Neuron (in vitro differentiated cells): ENCODE data around the gene C2orf74.
"Not testable (repeated sequence)": the region's sequence is repeated elsewhere in the genome, so short reads cannot be mapped to it uniquely, and the experiment has no call there.

Experiments used
- H2AFZ ChIP-seq: one replicate; pipeline ENCODE4 v1.6.1; 2013; ENCODE audit warnings: low read depth, mild to moderate bottlenecking, inconsistent platforms, low read length, moderate library complexity
- H3K27me3 ChIP-seq: one replicate; pipeline ENCODE4 v1.6.1; 2013; ENCODE audit warnings: low read length; ENCODE audit not compliant: insufficient read depth
- H3K36me3 ChIP-seq: one replicate; pipeline ENCODE4 v1.6.1; 2013; ENCODE audit warnings: low read length; ENCODE audit not compliant: insufficient read depth
- H3K4me1 ChIP-seq: one replicate; pipeline ENCODE4 v1.6.1; 2013; ENCODE audit warnings: low read length; ENCODE audit not compliant: insufficient read depth
- H3K4me3 ChIP-seq: 2 replicates; pipeline ENCODE4 v1.5.1; 2013; ENCODE audit warnings: mild to moderate bottlenecking, low read length, moderate library complexity
- H3K9me3 ChIP-seq: one replicate; pipeline ENCODE4 v1.6.1; 2013; ENCODE audit warnings: low read length

Gene C2orf74

GRCh38 chr2:61149074-61149473 lies 12.9 kb upstream of the C2orf74 start:
- Histone ChIP-seq H3K4me1 (no peaks in the 10 kb centered on the region), H2AFZ (no peak overlapping the region), H3K27me3 (no peaks in the 10 kb centered on the region), H3K36me3 (peaks cover 12% of the 10 kb centered on the region), H3K9me3 (peaks cover 3% of the 10 kb centered on the region), H3K4me3 (no peak overlapping the region)

DNA sequence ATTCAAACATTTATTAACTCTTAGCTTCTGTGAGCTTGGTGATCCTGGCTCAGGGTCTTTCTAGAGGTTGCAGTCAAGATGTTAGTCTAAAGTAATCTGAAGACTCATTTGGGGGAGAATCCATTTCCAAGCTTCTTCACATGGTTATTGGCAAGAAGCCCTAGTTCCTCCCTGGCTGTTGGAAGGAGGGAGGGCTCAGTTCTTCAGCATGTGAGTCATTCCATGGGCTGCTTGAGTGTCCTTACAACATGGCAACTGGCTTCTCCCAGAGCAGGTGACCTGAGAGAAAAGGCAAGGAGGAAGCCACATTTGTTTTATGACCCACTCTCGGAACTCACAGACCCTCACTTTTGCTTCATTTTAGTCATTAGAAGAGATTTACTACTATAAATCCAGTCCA lies 10.6 kb upstream of the C2orf74 start:
- Histone ChIP-seq H3K27me3 (no peaks in the 10 kb centered on the region), H3K36me3 (peaks cover 12% of the 10 kb centered on the region), H2AFZ (no peak overlapping the region), H3K9me3 (peaks cover 3% of the 10 kb centered on the region), H3K4me1 (no peaks in the 10 kb centered on the region), H3K4me3 (no peak overlapping the region)

- no peak overlapping the region for H3K4me3 ChIP-seq
- H3K4me1 ChIP-seq, result no peaks in the 10 kb centered on the region
- H2AFZ ChIP-seq, result no peak overlapping the region
- H3K36me3 ChIP-seq, result peaks cover 15% of the 10 kb centered on the region
- peaks cover 9% of the 10 kb centered on the region for H3K9me3 ChIP-seq
- H3K27me3 ChIP-seq, result no peaks in the 10 kb centered on the region
Observed at GRCh38 chr2:61157371-61158003, 4.5 kb upstream of the C2orf74 start.

DNA sequence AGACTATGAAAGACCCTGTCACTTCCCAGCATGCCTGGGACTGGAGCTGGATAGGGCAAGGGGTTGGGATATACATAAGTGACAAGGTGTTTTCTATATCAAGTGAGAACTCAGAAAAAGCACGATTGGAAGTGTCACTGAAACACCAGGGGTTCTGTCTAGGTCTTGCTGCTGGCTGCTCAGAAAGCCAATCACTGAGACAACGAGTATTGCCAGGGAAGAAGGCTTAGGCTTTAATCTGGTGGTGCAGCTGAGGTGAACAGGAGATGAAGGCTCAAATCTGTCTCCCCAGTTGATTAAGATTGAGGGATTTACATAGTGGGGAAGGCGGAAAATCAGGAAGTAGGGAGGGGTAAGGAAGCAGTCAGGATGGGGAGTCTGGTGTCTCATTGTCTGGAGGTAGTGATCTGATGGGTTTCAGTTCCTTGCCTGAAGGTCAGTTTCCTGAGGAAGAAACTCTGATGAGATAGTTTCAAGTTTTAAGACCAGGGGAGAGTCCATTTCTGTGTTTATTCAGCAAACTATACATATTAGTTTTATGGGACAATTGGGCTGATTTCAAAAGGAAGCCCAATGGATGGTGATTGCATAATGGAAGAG lies 3.5 kb upstream of the C2orf74 start:
- Histone ChIP-seq H3K4me3 (no peak overlapping the region), H2AFZ (no peak overlapping the region), H3K27me3 (no peaks in the 10 kb centered on the region), H3K9me3 (peaks cover 9% of the 10 kb centered on the region), H3K36me3 (peaks cover 21% of the 10 kb centered on the region), H3K4me1 (no peaks in the 10 kb centered on the region)

DNA sequence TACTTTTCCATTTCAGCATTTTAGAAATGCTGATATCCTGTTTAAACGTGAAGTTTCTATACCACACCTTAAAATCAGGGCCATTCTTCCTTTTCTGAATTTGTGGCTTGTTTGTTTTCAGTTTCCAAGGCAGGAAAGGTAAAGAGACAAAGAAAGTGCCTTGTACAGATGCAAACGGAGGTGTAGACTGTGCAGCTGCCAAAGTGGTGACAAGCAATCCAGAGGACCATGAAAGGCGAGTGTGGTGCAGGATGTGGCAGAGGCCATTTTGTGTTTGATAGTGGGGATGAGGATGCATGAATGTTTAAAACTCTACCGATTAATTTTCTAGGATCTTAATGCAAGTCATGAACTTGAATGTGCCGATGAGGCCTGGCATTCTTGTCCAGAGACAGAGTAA lies 733 bp downstream of the C2orf74 start:
- H3K27me3 ChIP-seq, result no peaks in the 10 kb centered on the region
- H3K4me1 ChIP-seq, result no peaks in the 10 kb centered on the region
- H3K9me3 ChIP-seq, result peaks cover 8% of the 10 kb centered on the region
- H2AFZ ChIP-seq, result no peak overlapping the region
- H3K36me3 ChIP-seq, result peaks cover 41% of the 10 kb centered on the region
- no peak overlapping the region for H3K4me3 ChIP-seq

DNA sequence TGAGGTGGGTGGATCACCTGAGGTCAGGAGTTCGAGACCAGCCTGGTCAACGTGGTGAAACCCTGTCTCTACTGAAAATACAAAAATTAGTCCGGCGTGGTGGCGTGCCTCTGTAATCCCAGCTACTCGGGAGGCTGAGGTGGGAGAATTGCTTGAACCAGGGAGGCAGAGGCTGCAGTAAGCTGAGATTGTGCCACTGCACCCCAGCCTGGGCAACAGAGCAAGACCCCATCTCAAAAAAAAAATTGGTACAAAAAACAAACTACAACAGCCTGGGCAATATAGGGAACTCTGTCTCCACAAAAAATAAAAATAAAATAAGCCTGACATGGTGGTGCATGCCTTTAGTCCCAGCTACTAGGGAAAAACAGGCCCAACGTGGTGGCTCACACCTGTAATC lies 3.1 kb downstream of the C2orf74 start:
- H3K9me3 ChIP-seq, H3K4me3 ChIP-seq: not testable (repeated sequence)

GRCh38 chr2:61165946-61166345 lies 4.0 kb downstream of the C2orf74 start:
- Histone ChIP-seq H3K36me3 (peaks cover 28% of the 10 kb centered on the region), H3K4me1 (no peaks in the 10 kb centered on the region), H2AFZ (no peak overlapping the region), H3K4me3 (no peak overlapping the region), H3K9me3 (no peaks in the 10 kb centered on the region), H3K27me3 (no peaks in the 10 kb centered on the region)

More for the DNA sequence above, 3.1 kb downstream of the C2orf74 start:
- H3K4me1 ChIP-seq, H2AFZ ChIP-seq, H3K27me3 ChIP-seq: not testable (repeated sequence)
- H3K36me3 ChIP-seq, result peaks cover 31% of the 10 kb centered on the region

- Histone ChIP-seq H3K4me3 (no peak overlapping the region), H3K9me3 (no peaks in the 10 kb centered on the region), H3K4me1 (no peaks in the 10 kb centered on the region), H3K36me3 (peaks cover 28% of the 10 kb centered on the region), H3K27me3 (no peaks in the 10 kb centered on the region), H2AFZ (no peak overlapping the region)
Observed at GRCh38 chr2:61167579-61167978, 5.6 kb downstream of the C2orf74 start.

GRCh38 chr2:61172671-61173070 lies 10.7 kb downstream of the C2orf74 start:
- no peaks in the 10 kb centered on the region for H3K36me3 ChIP-seq
- H3K27me3 ChIP-seq, result no peaks in the 10 kb centered on the region
- peaks cover 4% of the 10 kb centered on the region for H3K4me1 ChIP-seq
- no peaks in the 10 kb centered on the region for H3K9me3 ChIP-seq
- no peak overlapping the region for H3K4me3 ChIP-seq
- H2AFZ ChIP-seq, result no peak overlapping the region

DNA sequence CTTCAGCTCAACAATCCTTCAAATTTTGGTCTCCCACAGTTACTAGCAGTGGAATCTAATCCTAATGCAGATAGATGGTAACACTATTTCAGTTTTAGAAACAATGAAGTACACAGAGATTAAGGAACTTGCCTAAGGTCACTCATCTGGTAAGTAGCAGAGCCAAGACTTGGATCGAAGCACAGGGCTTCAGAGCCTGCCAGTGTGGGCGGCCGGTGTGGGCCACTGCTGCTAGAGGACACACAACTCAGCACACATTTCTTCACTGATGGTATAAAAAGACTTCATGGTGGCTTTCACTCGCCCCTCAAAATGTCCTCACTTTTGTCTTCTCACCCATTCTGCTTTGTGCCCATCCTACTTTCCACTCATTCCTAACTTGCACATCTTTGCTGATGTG lies 11.1 kb downstream of the C2orf74 start:
- Histone ChIP-seq H3K4me3 (no peak overlapping the region), H3K9me3 (no peaks in the 10 kb centered on the region), H3K4me1 (peaks cover 5% of the 10 kb centered on the region), H2AFZ (no peak overlapping the region), H3K36me3 (no peaks in the 10 kb centered on the region), H3K27me3 (no peaks in the 10 kb centered on the region)

DNA sequence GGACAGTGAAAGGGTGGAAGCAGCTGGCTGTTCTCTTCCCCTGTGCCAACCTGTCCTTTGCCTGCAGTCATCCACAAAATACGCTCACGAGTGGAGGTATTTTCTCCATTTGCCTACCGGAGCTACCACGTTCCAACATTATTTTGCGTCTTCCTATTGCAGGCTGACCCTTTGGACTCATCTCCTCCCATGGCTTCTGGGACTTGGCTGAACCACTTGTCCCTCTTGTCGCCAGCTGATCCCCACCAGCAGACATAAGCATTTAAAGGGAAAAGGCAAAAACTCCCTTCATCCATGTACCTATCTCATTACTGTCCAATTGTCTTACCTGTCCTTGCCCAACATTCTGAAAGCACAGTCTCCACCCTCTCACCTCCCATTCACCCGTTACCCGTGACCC lies 13.0 kb downstream of the C2orf74 start:
- Histone ChIP-seq H3K9me3 (no peaks in the 10 kb centered on the region), H3K4me3 (no peak overlapping the region), H3K27me3 (no peaks in the 10 kb centered on the region), H3K4me1 (peaks cover 18% of the 10 kb centered on the region), H2AFZ (no peak overlapping the region), H3K36me3 (peaks cover 4% of the 10 kb centered on the region)

DNA sequence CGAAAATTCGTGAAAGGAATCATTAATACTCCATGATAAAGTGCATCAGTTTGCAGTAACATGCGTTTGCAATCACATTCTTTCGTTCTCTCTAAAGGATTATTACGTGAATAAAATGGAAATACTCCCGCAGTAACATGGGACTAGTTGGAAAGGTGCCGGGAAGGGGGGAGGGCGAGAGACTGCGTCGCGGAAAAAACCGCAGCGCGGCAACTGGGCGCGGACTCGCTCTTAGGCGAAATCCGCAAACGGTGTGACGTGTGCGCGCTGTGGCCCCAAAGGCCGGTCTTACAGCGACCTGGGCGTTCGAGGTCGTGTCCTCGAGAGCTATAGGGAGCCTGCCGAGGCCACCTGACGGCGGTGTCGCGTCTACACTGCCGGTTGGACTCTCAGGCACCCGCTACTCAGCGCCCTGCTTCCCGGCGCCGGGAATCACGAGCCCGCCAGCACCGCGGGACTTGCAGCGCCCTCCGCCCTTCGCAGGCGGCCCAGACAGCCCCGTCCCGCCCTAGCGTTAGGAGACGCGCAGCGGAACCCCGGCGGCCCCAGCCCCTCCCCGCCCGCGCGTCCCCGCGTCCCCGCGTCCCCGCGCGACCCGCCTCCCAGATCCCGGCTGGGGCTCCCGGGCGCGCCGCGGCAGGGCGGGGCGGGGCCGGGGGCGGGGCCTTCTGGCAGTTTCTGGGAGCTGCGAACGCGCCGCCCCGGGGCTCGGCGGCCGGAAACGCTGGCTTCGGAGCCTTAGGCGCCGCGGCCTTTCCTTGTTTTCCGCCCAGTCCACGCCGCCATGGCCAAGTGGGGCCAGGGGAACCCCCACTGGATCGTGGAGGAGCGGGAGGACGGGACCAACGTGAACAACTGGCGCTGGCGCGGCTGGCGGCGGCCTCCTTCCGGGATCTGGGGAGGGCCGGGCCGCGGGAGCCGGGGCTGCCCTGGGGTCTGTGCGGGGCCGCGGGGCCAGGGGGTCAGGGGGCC lies 15.1 kb downstream of the C2orf74 start:
- H3K9me3 ChIP-seq, result no peaks in the 10 kb centered on the region
- no peaks in the 10 kb centered on the region for H3K27me3 ChIP-seq
- H3K4me3 ChIP-seq, result peak overlapping the region; percentile 77
- H2AFZ ChIP-seq, result peak overlapping the region; percentile 75
- peaks cover 23% of the 10 kb centered on the region for H3K36me3 ChIP-seq
- peaks cover 18% of the 10 kb centered on the region for H3K4me1 ChIP-seq
